ENCODE data around the gene VEGFB. TPM values are rescaled to one million over a fixed set of nuclear protein-coding genes. Genes with fewer than 3 reads are reported as not detected.

The VEGFB gene
- total and polyA plus RNA-seq, 9 donors: 54.0 to 109 (median 92.1) TPM

DNA sequence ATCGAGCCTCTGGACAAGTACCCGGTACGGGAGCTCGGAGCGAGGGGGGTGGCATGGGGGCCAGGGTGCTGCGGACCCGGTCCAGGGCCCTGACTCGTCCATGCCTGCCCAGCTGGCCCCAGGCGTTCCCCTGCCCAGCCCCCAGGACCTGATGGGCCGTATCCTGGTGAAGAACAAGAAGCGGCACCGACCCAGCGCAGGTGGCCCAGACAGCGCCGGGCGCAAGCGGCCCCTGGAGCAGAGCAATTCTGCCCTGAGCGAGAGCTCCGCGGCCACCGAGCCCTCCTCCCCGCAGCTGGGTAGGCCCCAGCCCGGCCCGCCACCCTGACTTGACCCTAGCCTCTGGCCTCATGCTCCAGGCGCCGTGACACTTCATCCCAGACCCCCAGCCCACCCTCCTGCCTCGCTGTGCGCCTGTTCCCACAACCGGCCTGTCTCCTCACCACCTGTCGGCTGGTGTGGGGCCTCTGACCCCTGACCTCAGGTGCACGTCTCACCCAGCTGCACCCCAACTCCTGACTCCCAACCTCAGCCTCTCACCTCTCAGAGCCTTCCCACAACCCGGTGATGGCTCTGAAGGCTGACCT lies 24.7 kb downstream of the VEGFB start:
- DNase-seq: no peak
- WGBS (ENCODE audit: insufficient coverage): 89% methylated on average over 32 of the region's 32 CpGs
- Histone ChIP-seq H3K27me3 (ENCODE audit: control insufficient read depth, insufficient read depth, low read length) (no peaks in the 10 kb centered on the region), H3K4me3 (ENCODE audit: low read length) (no peak overlapping the region), H3K9me3 (replicated peaks; ENCODE audit: control insufficient read depth, low read depth, low read length) (no peaks in the 10 kb centered on the region), H3K4me1 (ENCODE audit: control insufficient read depth, insufficient read depth, low read length) (no peaks in the 10 kb centered on the region), H3K36me3 (ENCODE audit: control insufficient read depth, insufficient read depth, low read length) (peaks cover 79% of the 10 kb centered on the region), H3K27ac (ENCODE audit: low read length) (no peak overlapping the region)

DNA sequence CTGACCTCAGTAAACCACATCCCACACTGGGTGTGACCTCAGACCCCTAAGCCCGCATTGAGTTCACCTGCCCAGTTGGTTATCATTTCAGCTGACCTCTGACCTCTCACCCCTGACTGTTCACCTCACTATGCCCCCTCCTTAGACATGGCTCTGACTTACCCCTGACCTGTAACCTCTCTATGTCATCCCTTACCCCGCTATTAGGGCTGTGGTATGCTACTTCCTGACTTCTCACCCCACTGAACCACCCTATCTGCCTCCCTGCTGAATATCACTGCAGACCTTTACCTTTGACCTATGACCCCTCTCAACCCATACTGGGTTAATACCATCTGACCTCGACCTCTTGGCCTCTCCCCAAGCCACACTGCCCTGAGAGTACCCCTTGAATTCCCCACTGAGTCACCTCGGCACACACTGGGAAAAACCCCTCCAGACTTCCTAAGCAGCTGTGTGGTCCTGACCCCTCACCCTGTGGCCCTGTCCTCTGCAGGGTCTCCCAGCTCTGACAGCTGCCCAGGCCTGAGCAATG lies 25.2 kb downstream of the VEGFB start:
- DNase-seq: no peak

DNA sequence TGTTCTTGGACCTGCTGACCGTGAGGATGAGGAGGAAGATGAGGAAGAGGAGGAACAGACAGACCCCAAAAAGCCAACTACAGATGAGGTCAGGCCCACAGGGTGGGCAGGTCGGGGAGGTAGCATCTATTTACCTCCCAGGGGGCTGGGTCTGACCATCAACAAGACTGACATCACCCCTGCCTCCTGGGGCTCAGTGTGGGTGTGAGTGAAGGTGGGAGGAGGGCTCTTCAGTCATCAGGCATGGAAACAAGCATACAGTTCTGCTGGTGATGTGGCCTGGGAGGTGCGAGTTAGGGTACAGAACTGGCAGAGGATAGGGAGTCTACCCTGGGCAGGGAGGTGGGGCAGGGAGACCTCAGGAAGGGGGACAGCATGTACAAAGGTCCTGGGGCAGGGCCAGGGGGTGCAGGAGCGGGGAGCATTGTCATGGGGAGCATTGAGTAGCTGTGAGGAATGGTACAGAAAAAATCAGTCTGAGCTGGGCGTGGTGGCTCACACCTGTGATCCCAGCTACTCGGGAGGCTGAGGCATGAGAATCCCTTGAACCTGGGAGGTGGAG lies 25.8 kb downstream of the VEGFB start:
- Histone ChIP-seq H3K4me3 (ENCODE audit: low read length) (no peak overlapping the region), H3K36me3 (ENCODE audit: control insufficient read depth, insufficient read depth, low read length) (peaks cover 83% of the 10 kb centered on the region), H3K27ac (ENCODE audit: low read length) (no peak overlapping the region), H3K27me3 (ENCODE audit: control insufficient read depth, insufficient read depth, low read length) (no peaks in the 10 kb centered on the region), H3K9me3 (replicated peaks; ENCODE audit: control insufficient read depth, low read depth, low read length) (no peaks in the 10 kb centered on the region), H3K4me1 (ENCODE audit: control insufficient read depth, insufficient read depth, low read length) (no peaks in the 10 kb centered on the region)
- 96% methylated on average over 4 of the region's 6 CpGs for WGBS (ENCODE audit: insufficient coverage)
- DNase-seq: no peak

More for the DNA sequence above, 25.2 kb downstream of the VEGFB start:
- Histone ChIP-seq H3K4me3 (ENCODE audit: low read length) (no peak overlapping the region), H3K27ac (ENCODE audit: low read length) (no peak overlapping the region), H3K36me3 (ENCODE audit: control insufficient read depth, insufficient read depth, low read length) (peaks cover 84% of the 10 kb centered on the region), H3K4me1 (ENCODE audit: control insufficient read depth, insufficient read depth, low read length) (no peaks in the 10 kb centered on the region), H3K9me3 (replicated peaks; ENCODE audit: control insufficient read depth, low read depth, low read length) (no peaks in the 10 kb centered on the region), H3K27me3 (ENCODE audit: control insufficient read depth, insufficient read depth, low read length) (no peaks in the 10 kb centered on the region)
- WGBS (ENCODE audit: insufficient coverage): 83% methylated on average over 2 of the region's 4 CpGs

DNA sequence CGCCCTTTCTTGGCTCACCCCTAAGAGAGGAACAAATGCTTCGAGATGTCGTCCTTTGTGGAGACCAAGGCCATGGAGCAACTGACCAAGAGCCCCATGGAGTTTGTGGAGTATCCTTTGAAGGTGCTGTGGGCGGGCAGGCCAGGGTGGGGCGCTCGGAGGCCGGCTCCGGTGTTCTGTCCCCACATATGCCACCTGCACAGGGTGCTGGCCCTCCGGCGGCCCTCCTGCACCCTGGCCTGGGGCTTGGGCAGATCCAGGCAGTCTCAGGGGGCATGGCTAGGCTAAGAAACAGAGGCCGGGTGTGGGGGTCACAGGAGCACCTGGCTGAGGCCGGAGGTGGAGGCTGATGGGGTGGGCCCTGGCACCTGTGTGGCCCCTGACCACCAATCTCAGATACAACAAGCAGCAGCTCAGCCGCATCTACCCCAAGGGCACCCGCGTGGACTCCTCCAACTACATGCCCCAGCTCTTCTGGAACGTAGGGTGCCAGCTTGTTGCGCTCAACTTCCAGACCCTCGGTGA lies 27.2 kb downstream of the VEGFB start:
- DNase-seq: no peak
- Histone ChIP-seq H3K27ac (ENCODE audit: low read length) (no peak overlapping the region), H3K4me3 (ENCODE audit: low read length) (no peak overlapping the region), H3K9me3 (replicated peaks; ENCODE audit: control insufficient read depth, low read depth, low read length) (no peaks in the 10 kb centered on the region), H3K4me1 (ENCODE audit: control insufficient read depth, insufficient read depth, low read length) (no peaks in the 10 kb centered on the region), H3K36me3 (ENCODE audit: control insufficient read depth, insufficient read depth, low read length) (peaks cover 83% of the 10 kb centered on the region), H3K27me3 (ENCODE audit: control insufficient read depth, insufficient read depth, low read length) (no peaks in the 10 kb centered on the region)
- WGBS (ENCODE audit: insufficient coverage): 92% methylated on average over 15 of the region's 18 CpGs

DNA sequence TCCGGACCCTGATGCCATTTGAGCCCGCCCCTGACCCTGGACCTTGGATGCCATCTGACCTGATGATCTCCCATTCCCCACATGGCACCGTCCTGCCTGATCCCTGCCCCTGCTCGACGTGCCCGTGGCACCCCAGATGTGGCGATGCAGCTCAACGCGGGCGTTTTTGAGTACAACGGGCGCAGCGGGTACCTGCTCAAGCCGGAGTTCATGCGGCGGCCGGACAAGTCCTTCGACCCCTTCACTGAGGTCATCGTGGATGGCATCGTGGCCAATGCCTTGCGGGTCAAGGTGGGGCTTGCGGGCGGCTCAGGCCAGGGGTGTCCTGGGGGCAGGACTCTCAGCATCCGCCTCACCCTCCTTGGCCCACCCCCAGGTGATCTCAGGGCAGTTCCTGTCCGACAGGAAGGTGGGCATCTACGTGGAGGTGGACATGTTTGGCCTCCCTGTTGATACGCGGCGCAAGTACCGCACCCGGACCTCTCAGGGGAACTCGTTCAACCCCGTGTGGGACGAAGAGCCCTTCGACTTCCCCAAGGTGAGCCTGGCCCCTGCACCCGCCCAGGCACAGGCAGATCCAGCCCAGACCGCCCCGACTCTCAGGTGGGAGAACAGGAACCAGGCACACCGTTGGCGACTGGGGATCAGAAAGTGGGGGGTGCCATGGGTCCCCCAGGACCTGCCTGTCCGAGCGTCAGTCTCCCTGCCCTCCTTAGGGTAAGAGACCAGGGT lies 28.1 kb downstream of the VEGFB start:
- Histone ChIP-seq H3K27me3 (ENCODE audit: control insufficient read depth, insufficient read depth, low read length) (no peaks in the 10 kb centered on the region), H3K36me3 (ENCODE audit: control insufficient read depth, insufficient read depth, low read length) (peaks cover 82% of the 10 kb centered on the region), H3K4me3 (ENCODE audit: low read length) (no peak overlapping the region), H3K4me1 (ENCODE audit: control insufficient read depth, insufficient read depth, low read length) (peaks cover 4% of the 10 kb centered on the region), H3K27ac (ENCODE audit: low read length) (no peak overlapping the region), H3K9me3 (replicated peaks; ENCODE audit: control insufficient read depth, low read depth, low read length) (no peaks in the 10 kb centered on the region)
- no peak for DNase-seq
- 91% methylated on average over 40 of the region's 42 CpGs for WGBS (ENCODE audit: insufficient coverage)

DNA sequence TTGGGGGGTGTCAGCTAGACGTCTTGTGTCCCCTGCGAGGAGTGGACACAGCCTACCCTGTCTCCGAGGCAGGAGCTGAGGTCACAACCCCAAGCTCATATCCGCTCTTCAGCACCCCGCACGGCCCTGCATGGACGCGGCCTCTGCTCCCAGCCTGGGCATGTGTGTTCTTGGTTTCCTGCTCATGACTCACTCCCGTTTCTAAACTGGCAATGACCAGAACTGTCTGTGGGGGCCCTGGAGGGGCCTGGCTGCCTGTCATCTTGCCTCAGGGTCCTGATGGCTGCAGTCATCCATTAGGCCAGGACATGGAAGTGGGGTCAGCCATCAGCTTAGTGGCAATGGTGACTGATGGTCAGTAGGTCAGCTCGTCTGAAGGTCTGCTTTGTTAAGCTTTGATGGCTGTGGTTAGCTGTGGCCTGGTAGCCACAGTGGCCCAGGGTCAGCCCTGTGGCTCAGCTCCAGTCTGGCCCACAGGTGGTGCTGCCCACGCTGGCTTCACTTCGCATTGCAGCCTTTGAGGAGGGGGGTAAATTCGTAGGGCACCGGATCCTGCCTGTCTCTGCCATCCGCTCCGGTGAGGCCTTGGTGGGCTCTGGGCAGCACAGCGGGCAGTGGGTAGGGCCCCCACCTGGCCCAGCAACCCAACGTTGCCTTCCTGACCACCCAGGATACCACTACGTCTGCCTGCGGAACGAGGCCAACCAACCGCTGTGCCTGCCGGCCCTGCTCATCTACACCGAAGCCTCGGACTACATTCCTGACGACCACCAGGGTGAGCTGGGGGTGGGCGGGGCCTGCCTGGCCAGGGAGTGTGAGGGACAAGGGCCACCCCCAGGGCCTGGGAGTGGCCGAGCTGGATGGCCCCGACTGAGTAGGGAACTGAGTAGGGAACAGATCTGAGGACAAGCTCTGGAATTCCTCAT lies 28.9 kb downstream of the VEGFB start:
- Histone ChIP-seq H3K27ac (ENCODE audit: low read length) (no peak overlapping the region), H3K36me3 (ENCODE audit: control insufficient read depth, insufficient read depth, low read length) (peaks cover 79% of the 10 kb centered on the region), H3K4me1 (ENCODE audit: control insufficient read depth, insufficient read depth, low read length) (peaks cover 13% of the 10 kb centered on the region), H3K27me3 (ENCODE audit: control insufficient read depth, insufficient read depth, low read length) (no peaks in the 10 kb centered on the region), H3K4me3 (ENCODE audit: low read length) (no peak overlapping the region), H3K9me3 (replicated peaks; ENCODE audit: control insufficient read depth, low read depth, low read length) (no peaks in the 10 kb centered on the region)
- WGBS (ENCODE audit: insufficient coverage): 61% methylated on average over 18 of the region's 29 CpGs
- DNase-seq: no peak

DNA sequence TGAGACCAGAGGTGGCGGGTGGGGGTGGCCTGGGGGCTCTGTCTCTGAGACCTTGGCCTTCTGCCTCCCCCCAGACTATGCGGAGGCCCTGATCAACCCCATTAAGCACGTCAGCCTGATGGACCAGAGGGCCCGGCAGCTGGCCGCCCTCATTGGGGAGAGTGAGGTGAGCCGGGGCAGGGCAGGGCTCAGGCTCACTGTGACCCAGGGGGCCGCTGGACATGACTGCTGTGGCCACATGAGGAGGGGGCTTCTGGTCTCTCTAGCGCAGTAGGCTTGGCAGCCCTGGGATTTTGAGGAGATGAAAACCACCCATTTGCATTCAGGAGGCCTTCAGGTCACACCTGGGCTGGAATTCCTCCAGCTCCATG lies 29.5 kb downstream of the VEGFB start:
- no peak overlapping the region for H3K4me3 ChIP-seq (ENCODE audit: low read length)
- H3K27ac ChIP-seq (ENCODE audit: low read length): no peak overlapping the region
- no peaks in the 10 kb centered on the region for H3K27me3 ChIP-seq (ENCODE audit: control insufficient read depth, insufficient read depth, low read length)
- peaks cover 19% of the 10 kb centered on the region for H3K4me1 ChIP-seq (ENCODE audit: control insufficient read depth, insufficient read depth, low read length)
- 88% methylated on average over 5 of the region's 8 CpGs for WGBS (ENCODE audit: insufficient coverage)
- no peak for DNase-seq
- peaks cover 72% of the 10 kb centered on the region for H3K36me3 ChIP-seq (ENCODE audit: control insufficient read depth, insufficient read depth, low read length)
- no peaks in the 10 kb centered on the region for H3K9me3 ChIP-seq (replicated peaks; ENCODE audit: control insufficient read depth, low read depth, low read length)

DNA sequence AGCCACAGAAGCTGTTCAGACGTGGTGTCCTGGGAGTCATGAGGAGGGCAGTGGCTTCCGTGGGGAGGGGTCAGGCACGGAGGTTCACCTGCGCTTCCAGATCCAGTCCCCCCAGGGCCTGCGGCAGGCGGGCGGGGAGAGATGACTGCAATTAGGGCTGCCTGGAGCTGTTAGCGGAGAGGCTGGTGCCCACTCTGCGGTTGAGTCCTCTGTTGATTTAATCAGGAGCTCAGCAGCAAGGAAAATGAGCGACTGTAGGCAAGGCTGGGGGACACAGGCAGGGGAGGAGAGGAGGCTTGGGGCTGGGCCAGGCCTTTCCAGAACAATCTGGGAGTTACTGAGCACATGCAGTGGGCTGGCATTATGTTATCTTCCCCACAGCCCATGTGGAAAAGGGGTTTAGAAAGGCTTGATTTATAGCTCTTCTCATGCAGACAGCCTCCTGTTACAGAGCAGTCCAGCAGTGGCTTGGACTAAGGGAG lies 30.0 kb downstream of the VEGFB start:
- Histone ChIP-seq H3K4me1 (ENCODE audit: control insufficient read depth, insufficient read depth, low read length) (peaks cover 23% of the 10 kb centered on the region), H3K9me3 (replicated peaks; ENCODE audit: control insufficient read depth, low read depth, low read length) (no peaks in the 10 kb centered on the region), H3K27ac (ENCODE audit: low read length) (no peak overlapping the region), H3K4me3 (ENCODE audit: low read length) (no peak overlapping the region), H3K27me3 (ENCODE audit: control insufficient read depth, insufficient read depth, low read length) (no peaks in the 10 kb centered on the region), H3K36me3 (ENCODE audit: control insufficient read depth, insufficient read depth, low read length) (peaks cover 68% of the 10 kb centered on the region)
- no peak for DNase-seq
- 74% methylated on average over 9 of the region's 10 CpGs for WGBS (ENCODE audit: insufficient coverage)

DNA sequence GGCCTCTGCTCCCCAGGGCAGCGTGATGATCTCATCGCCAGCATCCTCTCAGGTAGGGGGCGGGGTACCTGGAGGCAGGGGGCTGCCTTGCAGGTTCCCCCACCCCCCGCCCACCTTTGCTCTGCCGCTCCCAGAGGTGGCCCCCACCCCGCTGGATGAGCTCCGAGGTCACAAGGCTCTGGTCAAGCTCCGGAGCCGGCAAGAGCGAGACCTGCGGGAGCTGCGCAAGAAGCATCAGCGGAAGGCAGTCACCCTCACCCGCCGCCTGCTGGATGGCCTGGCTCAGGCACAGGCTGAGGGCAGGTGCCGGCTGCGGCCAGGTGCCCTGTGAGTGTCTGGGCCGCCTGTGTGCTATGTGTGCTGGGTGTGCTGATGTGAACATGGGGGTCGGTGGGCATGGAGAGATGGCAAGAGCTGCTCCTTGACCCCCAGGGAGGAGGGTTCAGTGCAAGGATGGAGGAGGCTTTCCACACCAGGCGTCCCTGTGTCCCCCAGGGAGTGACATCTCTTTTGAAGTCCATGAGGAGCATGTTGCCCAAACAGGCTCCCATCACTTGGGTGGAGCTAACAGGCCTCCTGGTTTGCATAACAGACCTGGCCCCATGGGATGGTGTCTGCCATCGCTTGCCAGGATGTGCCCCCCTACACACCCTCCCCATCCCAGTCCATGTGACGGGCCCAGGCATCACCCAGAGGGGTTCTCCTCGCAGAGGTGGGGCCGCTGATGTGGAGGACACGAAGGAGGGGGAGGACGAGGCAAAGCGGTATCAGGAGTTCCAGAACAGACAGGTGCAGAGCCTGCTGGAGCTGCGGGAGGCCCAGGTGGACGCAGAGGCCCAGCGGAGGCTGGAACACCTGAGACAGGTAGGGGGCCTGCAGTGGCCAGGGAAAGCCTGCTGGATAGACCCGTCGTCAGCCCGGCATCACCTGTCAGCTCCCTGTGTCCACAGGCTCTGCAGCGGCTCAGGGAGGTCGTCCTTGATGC lies 31.1 kb downstream of the VEGFB start:
- 88% methylated on average over 33 of the region's 35 CpGs for WGBS (ENCODE audit: insufficient coverage)
- H3K36me3 ChIP-seq (ENCODE audit: control insufficient read depth, insufficient read depth, low read length): peaks cover 58% of the 10 kb centered on the region
- H3K27me3 ChIP-seq (ENCODE audit: control insufficient read depth, insufficient read depth, low read length): no peaks in the 10 kb centered on the region
- H3K9me3 ChIP-seq (replicated peaks; ENCODE audit: control insufficient read depth, low read depth, low read length): no peaks in the 10 kb centered on the region
- H3K27ac ChIP-seq (ENCODE audit: low read length): no peak overlapping the region
- H3K4me3 ChIP-seq (ENCODE audit: low read length): no peak overlapping the region
- no peak for DNase-seq
- H3K4me1 ChIP-seq (ENCODE audit: control insufficient read depth, insufficient read depth, low read length): peaks cover 23% of the 10 kb centered on the region

Measured in muscle of leg (tissue), 11 donors.